A673 (cell line): ENCODE measurements around the gene OGDHL. TPM values are rescaled to one million over a fixed set of nuclear protein-coding genes. Genes with fewer than 3 reads are reported as not detected.
A peak's percentile ranks its signal among the peaks of the same experiment; 100 is the strongest.

Experiments used
- BruUV-seq: library from RNA; stranded (reverse); fragments of 400-500 nt; replicated peaks from 2 replicates; lab custom pipeline; 2021; lab: Mats Ljungman, UMichigan
- CTCF ChIA-PET: fragments of 300-600 bp; sonication (Branson Sonifier 250); formaldehyde crosslinking; loops from one replicate; lab custom pipeline; 2022; ENCODE audit warnings: antibody characterized with exemption; lab: Charles Lee
- POLR2A ChIA-PET: fragments of 300-600 bp; sonication (Branson Sonifier 250); formaldehyde crosslinking; loops from one replicate; lab custom pipeline; 2022; ENCODE audit warnings: antibody characterized with exemption; ENCODE audit not compliant: low non-redundant PET; lab: Charles Lee
- DNase-seq: peaks from one replicate; pipeline ENCODE4 v3.0.0-alpha.2; 2015; ENCODE audit warnings: low spot score
- H3K27ac ChIP-seq: fragments of 200-600 bp; sonication (generic); 2 replicates; pipeline ENCODE4 v1.5.1; 2016; ENCODE audit warnings: mixed run types, low read depth, mild to moderate bottlenecking, mixed read lengths, antibody characterized with exemption, low read length; ENCODE audit not compliant: poor library complexity, severe bottlenecking
- H3K27me3 ChIP-seq: fragments of 200-600 bp; sonication (generic); replicated peaks from 2 replicates; pipeline ENCODE4 v1.6.1; 2017; ENCODE audit warnings: mixed run types, low read depth, mild to moderate bottlenecking, mixed read lengths, antibody characterized with exemption, low read length; ENCODE audit not compliant: insufficient read depth, poor library complexity
- H3K36me3 ChIP-seq: fragments of 200-600 bp; sonication (generic); 2 replicates; pipeline ENCODE4 v1.6.1; 2016; ENCODE audit warnings: mixed run types, mild to moderate bottlenecking, mixed read lengths, antibody characterized with exemption, low read length; ENCODE audit not compliant: insufficient read depth, poor library complexity, severe bottlenecking
- H3K4me1 ChIP-seq: fragments of 200-600 bp; sonication (generic); 2 replicates; pipeline ENCODE4 v1.6.1; 2017; ENCODE audit warnings: mixed run types, mild to moderate bottlenecking, mixed read lengths, antibody characterized with exemption, low read length; ENCODE audit not compliant: insufficient read depth, poor library complexity, severe bottlenecking
- H3K4me3 ChIP-seq: fragments of 200-600 bp; sonication (generic); 2 replicates; pipeline ENCODE4 v1.5.1; 2016; ENCODE audit warnings: low read depth, mixed run types, mild to moderate bottlenecking, mixed read lengths, low read length; ENCODE audit not compliant: poor library complexity, severe bottlenecking
- H3K9me3 ChIP-seq: fragments of 200-600 bp; sonication (generic); 2 replicates; pipeline ENCODE4 v1.6.1; 2016; ENCODE audit warnings: mixed run types, low read depth, mild to moderate bottlenecking, mixed read lengths, antibody characterized with exemption, low read length; ENCODE audit not compliant: poor library complexity, severe bottlenecking
- CTCF ChIP-seq: fragments of 300-800, 200-600 bp; sonication (generic); conservative IDR thresholded peaks from 2 replicates; pipeline ENCODE4 v1.5.1; 2017; ENCODE audit warnings: low read depth, mild to moderate bottlenecking, antibody characterized with exemption, low read length, moderate library complexity, mixed read lengths
- EZH2 ChIP-seq: fragments of 200-600 bp; sonication (generic); IDR thresholded peaks from 2 replicates; pipeline ENCODE4 v1.6.1; 2017; ENCODE audit warnings: borderline replicate concordance, low read depth, mild to moderate bottlenecking, mixed read lengths, antibody characterized with exemption, low read length; ENCODE audit not compliant: poor library complexity, severe bottlenecking
- intact Hi-C: fragments of 100-400 bp; cut with micrococcal nuclease; formaldehyde crosslinking; loops from one replicate; pipeline ENCODE4 v1.10.0; 2022; ENCODE audit not compliant: unreplicated experiment
- total RNA-seq: library from RNA; stranded (reverse); gene quantifications from 2 replicates; pipeline ENCODE4 v1.2.3, GENCODE V29; 2021

Gene OGDHL
- total RNA-seq, 1 experiment from 2014 or later, result 1.6 TPM

- no peaks in the 10 kb centered on the region for H3K4me1 ChIP-seq
- no peaks in the 10 kb centered on the region for H3K27me3 ChIP-seq
- H3K27ac ChIP-seq, result no peak overlapping the region
- no peak overlapping the region for H3K4me3 ChIP-seq
- no TSS peak for BruUV-seq
- no peaks in the 10 kb centered on the region for H3K36me3 ChIP-seq
- intact Hi-C loops, result no loop called here
- TF ChIP-seq EZH2, result no peak
- TF ChIP-seq CTCF, result no peak
- ChIA-PET CTCF (no interaction called here), POLR2A (no interaction called here)
- H3K9me3 ChIP-seq, result no peaks in the 10 kb centered on the region
- DNase-seq, result no peak
Measured at GRCh38 chr10:49709934-49710333, 52.2 kb downstream of the OGDHL start.

GRCh38 chr10:49707585-49707984 is 54.5 kb downstream of the OGDHL start:
- Histone ChIP-seq H3K4me3 (no peak overlapping the region), H3K36me3 (no peaks in the 10 kb centered on the region), H3K27me3 (no peaks in the 10 kb centered on the region), H3K27ac (no peak overlapping the region), H3K4me1 (no peaks in the 10 kb centered on the region), H3K9me3 (no peaks in the 10 kb centered on the region)
- POLR2A ChIA-PET, result no interaction called here
- BruUV-seq, result no TSS peak
- DNase-seq, result no peak
- CTCF ChIA-PET, result no interaction called here
- intact Hi-C loops, result no loop called here
- no peak for TF ChIP-seq EZH2
- TF ChIP-seq CTCF, result no peak

GRCh38 chr10:49700997-49701396 is 61.1 kb downstream of the OGDHL start:
- H3K27me3 ChIP-seq, result peaks cover 4% of the 10 kb centered on the region
- CTCF ChIA-PET, result no interaction called here
- no peaks in the 10 kb centered on the region for H3K9me3 ChIP-seq
- H3K4me3 ChIP-seq, result no peak overlapping the region
- H3K27ac ChIP-seq, result no peak overlapping the region
- TF ChIP-seq CTCF (0 out of 2 replicates have a peak, but pooled peaks have one; percentile 19), EZH2 (no peak)
- BruUV-seq, result no TSS peak
- no peak for DNase-seq
- intact Hi-C loops, result no loop called here
- H3K36me3 ChIP-seq, result no peaks in the 10 kb centered on the region
- POLR2A ChIA-PET, result no interaction called here
- H3K4me1 ChIP-seq, result no peaks in the 10 kb centered on the region
